IMR-90 (cell line): ENCODE results near the gene POLR2M. TPM values are rescaled to one million over a fixed set of nuclear protein-coding genes. Genes with fewer than 3 reads are reported as not detected.

Source experiments
- ATAC-seq: fragments of 200-7000 bp; cut with Tn5 transposase; 2 replicates; pipeline ENCODE4 v1.9.1; 2020; ENCODE audit warnings: low read depth, mild to moderate bottlenecking, moderate library complexity
- BruUV-seq: library from RNA; stranded (reverse); fragments of 400-500 nt; replicated peaks from 2 replicates; lab custom pipeline; 2021; lab: Mats Ljungman, UMichigan
- CTCF ChIA-PET: fragments of 300-600 bp; formaldehyde crosslinking; extraction: SDS; loops from one replicate; lab custom pipeline; 2021; ENCODE audit warnings: antibody characterized with exemption; lab: Yijun Ruan, JAX
- POLR2A ChIA-PET: fragments of 300-600 bp; sonication (Branson Sonifier 250); formaldehyde crosslinking; loops from one replicate; lab custom pipeline; 2022; ENCODE audit warnings: antibody characterized with exemption; ENCODE audit not compliant: unreplicated experiment; lab: Charles Lee
- DNase-seq: peaks from one replicate; pipeline ENCODE4 v3.0.0; 2013
- H2AFZ ChIP-seq: replicated peaks from 2 replicates; pipeline ENCODE3; 2013; ENCODE audit warnings: low read length, mild to moderate bottlenecking; ENCODE audit not compliant: poor library complexity
- H2AK5ac ChIP-seq: 2 replicates; pipeline ENCODE4 v1.6.1; 2013; ENCODE audit warnings: low read depth, low read length, inconsistent platforms
- H2AK9ac ChIP-seq: replicated peaks from 2 replicates; pipeline ENCODE3; 2013; ENCODE audit warnings: mild to moderate bottlenecking, low read depth, low read length, moderate library complexity; ENCODE audit not compliant: poor library complexity
- H2BK120ac ChIP-seq: 2 replicates; pipeline ENCODE4 v1.6.1; 2013; ENCODE audit warnings: low read depth, low read length, inconsistent platforms
- H2BK15ac ChIP-seq: 3 replicates; pipeline ENCODE4 v1.6.1; 2013; ENCODE audit warnings: low read depth, low read length, inconsistent platforms
- H2BK20ac ChIP-seq: 2 replicates; pipeline ENCODE4 v1.6.1; 2013; ENCODE audit warnings: low read depth, mild to moderate bottlenecking, inconsistent platforms, low read length, moderate library complexity
- H2BK5ac ChIP-seq: 2 replicates; pipeline ENCODE4 v1.6.1; 2013; ENCODE audit warnings: mild to moderate bottlenecking, low read depth, low read length, inconsistent platforms; ENCODE audit not compliant: poor library complexity, severe bottlenecking
- H3K14ac ChIP-seq: replicated peaks from 2 replicates; pipeline ENCODE4 v1.6.1; 2013; ENCODE audit warnings: low read depth, low read length, inconsistent platforms
- H3K18ac ChIP-seq: 2 replicates; pipeline ENCODE4 v1.6.1; 2013; ENCODE audit warnings: low read depth, low read length, control low read depth
- H3K23ac ChIP-seq: 2 replicates; pipeline ENCODE4 v1.6.1; 2013; ENCODE audit warnings: low read depth, low read length, inconsistent platforms
- H3K27ac ChIP-seq: 2 replicates; pipeline ENCODE4 v1.5.1; 2013; ENCODE audit warnings: mild to moderate bottlenecking, control low read depth, low read length; ENCODE audit not compliant: insufficient read depth
- H3K27me3 ChIP-seq: 2 replicates; pipeline ENCODE4 v1.6.1; 2013; ENCODE audit warnings: low read length; ENCODE audit not compliant: control insufficient read depth, insufficient read depth
- H3K36me3 ChIP-seq: 2 replicates; pipeline ENCODE4 v1.6.1; 2013; ENCODE audit warnings: low read length, mixed read lengths; ENCODE audit not compliant: control insufficient read depth, insufficient read depth
- H3K4ac ChIP-seq: 2 replicates; pipeline ENCODE4 v1.6.1; 2013; ENCODE audit warnings: low read depth, low read length, inconsistent platforms
- H3K4me1 ChIP-seq: 2 replicates; pipeline ENCODE4 v1.6.1; 2013; ENCODE audit warnings: low read length, mixed read lengths; ENCODE audit not compliant: control insufficient read depth, insufficient read depth
- H3K4me2 ChIP-seq: 2 replicates; pipeline ENCODE4 v1.6.1; 2013; ENCODE audit warnings: low read depth, mild to moderate bottlenecking, control low read depth, low read length, moderate library complexity
- H3K4me3 ChIP-seq: 2 replicates; pipeline ENCODE4 v1.5.1; 2013; ENCODE audit warnings: low read depth, mild to moderate bottlenecking, control low read depth, low read length, moderate library complexity; ENCODE audit not compliant: insufficient read depth
- H3K56ac ChIP-seq: 2 replicates; pipeline ENCODE4 v1.6.1; 2013; ENCODE audit warnings: low read length, inconsistent platforms; ENCODE audit not compliant: insufficient read depth; ENCODE audit errors: extremely low read depth
- H3K79me1 ChIP-seq, 2 experiments: 2 replicates each; pipeline ENCODE4 v1.6.1; 2013; ENCODE audit warnings: low read length in 2 of 2, inconsistent platforms in 1 of 2, low read depth in 1 of 2
- H3K9ac ChIP-seq: 2 replicates; pipeline ENCODE4 v1.6.1; 2013; ENCODE audit warnings: low read depth, low read length, control low read depth
- H3K9me1 ChIP-seq: 2 replicates; pipeline ENCODE4 v1.6.1; 2013; ENCODE audit warnings: low read length, inconsistent platforms; ENCODE audit not compliant: insufficient read depth
- H3K9me3 ChIP-seq: 2 replicates; pipeline ENCODE4 v1.6.1; 2013; ENCODE audit warnings: low read length; ENCODE audit not compliant: control insufficient read depth, insufficient read depth
- H4K20me1 ChIP-seq: 2 replicates; pipeline ENCODE4 v1.6.1; 2013; ENCODE audit warnings: low read length, inconsistent platforms; ENCODE audit not compliant: insufficient read depth
- H4K5ac ChIP-seq: 2 replicates; pipeline ENCODE4 v1.6.1; 2013; ENCODE audit warnings: mild to moderate bottlenecking, low read depth, low read length, control low read depth
- H4K8ac ChIP-seq, 2 experiments: 2 replicates each; pipeline ENCODE4 v1.6.1; 2013; ENCODE audit warnings: low read depth in 2 of 2, low read length in 2 of 2, control low read depth in 1 of 2, inconsistent platforms in 1 of 2
- H4K91ac ChIP-seq: 2 replicates; pipeline ENCODE4 v1.6.1; 2013; ENCODE audit warnings: low read depth, low read length, inconsistent platforms; ENCODE audit not compliant: insufficient read depth
- BHLHE40 ChIP-seq: fragments of 150-350 bp; IDR thresholded peaks from 2 replicates; pipeline ENCODE4 v1.6.1; 2016; ENCODE audit warnings: mild to moderate bottlenecking, low read depth, low read length
- CEBPB ChIP-seq: IDR thresholded peaks from 2 replicates; pipeline ENCODE4 v1.6.1; 2012; ENCODE audit warnings: low read depth, low read length, improper control_type of control experiment
- CHD1 ChIP-seq: IDR thresholded peaks from 2 replicates; pipeline ENCODE4 v1.6.1; 2012; ENCODE audit warnings: low read depth, low read length, improper control_type of control experiment
- FOS ChIP-seq: fragments of 150-350 bp; IDR thresholded peaks from 2 replicates; pipeline ENCODE4 v1.6.1; 2016; ENCODE audit warnings: low read depth, low read length
- MAFK ChIP-seq: IDR thresholded peaks from 2 replicates; pipeline ENCODE4 v1.6.1; 2012; ENCODE audit warnings: low read depth, low read length, improper control_type of control experiment
- MAZ ChIP-seq: IDR thresholded peaks from 2 replicates; pipeline ENCODE4 v1.6.1; 2012; ENCODE audit warnings: low read depth, mild to moderate bottlenecking, low read length, improper control_type of control experiment, moderate library complexity, borderline replicate concordance
- MXI1 ChIP-seq: IDR thresholded peaks from 2 replicates; pipeline ENCODE4 v1.6.1; 2012; ENCODE audit warnings: low read depth, mild to moderate bottlenecking, low read length, moderate library complexity, borderline replicate concordance
- NFE2L2 ChIP-seq: fragments of 150-350 bp; IDR thresholded peaks from 2 replicates; pipeline ENCODE4 v1.6.1; 2016; ENCODE audit warnings: low read depth, mild to moderate bottlenecking, low read length
- POLR2A ChIP-seq: IDR thresholded peaks from 2 replicates; pipeline ENCODE4 v1.6.1; 2012; ENCODE audit warnings: mild to moderate bottlenecking, low read depth, low read length
- RAD21 ChIP-seq: IDR thresholded peaks from 2 replicates; pipeline ENCODE4 v1.6.1; 2012; ENCODE audit warnings: low read length, improper control_type of control experiment
- RCOR1 ChIP-seq: IDR thresholded peaks from 2 replicates; pipeline ENCODE4 v1.6.1; 2012; ENCODE audit warnings: mild to moderate bottlenecking, low read length, improper control_type of control experiment; ENCODE audit not compliant: insufficient replicate concordance
- RFX5 ChIP-seq: IDR thresholded peaks from 2 replicates; pipeline ENCODE4 v1.8.0; 2012; ENCODE audit warnings: low read depth, mild to moderate bottlenecking, low read length, moderate library complexity
- SMC3 ChIP-seq: fragments of 150-350 bp; IDR thresholded peaks from 2 replicates; pipeline ENCODE4 v1.6.1; 2016; ENCODE audit warnings: low read depth, mild to moderate bottlenecking, antibody characterized with exemption, low read length, moderate library complexity
- USF2 ChIP-seq: fragments of 150-350 bp; IDR thresholded peaks from 2 replicates; pipeline ENCODE4 v1.6.1; 2017; ENCODE audit warnings: mild to moderate bottlenecking, antibody characterized with exemption, low read length, low read depth
- WGBS, 2 experiments: methylation state at CpG; one replicate each; pipeline versions ENCODE4 v1.1.5 to v1.1.7; 2013; ENCODE audit warnings: missing lambda C conversion rate in 2 of 2; ENCODE audit not compliant: insufficient read length in 1 of 2; ENCODE audit errors: extremely low coverage in 2 of 2; 5-methylcytosine and 5-hydroxymethylcytosine counted together
- dilution Hi-C: fragments of 300-500 bp; cut with HindIII; formaldehyde crosslinking; loops from one replicate; pipeline ENCODE4 v1.14.3; 2018; ENCODE audit warnings: low sequenced_read_pairs; ENCODE audit not compliant: unreplicated experiment
- in situ Hi-C: fragments of 300-500 bp; cut with MboI; formaldehyde crosslinking; loops from 3 replicates; pipeline ENCODE4 v1.14.3; 2019; ENCODE audit warnings: low sequenced_read_pairs, inconsistent platforms, mixed read lengths
- intact Hi-C: fragments of 100-400 bp; cut with micrococcal nuclease; formaldehyde crosslinking; loops from 2 replicates; pipeline ENCODE4 v1.10.0; 2022
- polyA plus RNA-seq, 3 experiments: library from polyadenylated mRNA; depleted of rRNA; stranded (reverse); fragments of >200 nt; gene quantifications; 2 replicates each; pipeline ENCODE4 v1.2.3, GENCODE V29; 2012; ENCODE audit warnings: low replicate concordance in 1 of 3
- total RNA-seq: library from RNA; depleted of rRNA; stranded (reverse); fragments of >200 nt; gene quantifications from 2 replicates; pipeline ENCODE4 v1.2.3, GENCODE V29; 2012
- TF ChIP-seq, protein P1 (sequence below): conservative IDR thresholded peaks from 2 replicates; pipeline ENCODE4 v1.5.1; 2012; ENCODE audit warnings: mild to moderate bottlenecking, low read depth, low read length, improper control_type of control experiment
- TF ChIP-seq, protein P2 (sequence below): fragments of 150-350 bp; IDR thresholded peaks from 2 replicates; pipeline ENCODE4 v1.6.1; 2016; ENCODE audit warnings: low read depth, mild to moderate bottlenecking, low read length, moderate library complexity, borderline replicate concordance

Gene POLR2M
- total and polyA plus RNA-seq, 2 of the 4 experiments (the other 2 are of a cell fraction), result 60.8 to 117 TPM

GRCh38 chr15:57677204-57677603 is 29.3 kb upstream of the POLR2M start:
- no peak overlapping the region for H3K27ac ChIP-seq
- no peak overlapping the region for H2AFZ ChIP-seq
- no peaks in the 10 kb centered on the region for H4K20me1 ChIP-seq
- H3K4me2 ChIP-seq, result no peak overlapping the region
- no peak overlapping the region for H4K8ac ChIP-seq
- no peak overlapping the region for H3K56ac ChIP-seq
- no peak overlapping the region for H3K4ac ChIP-seq
- no peak for DNase-seq
- no peaks in the 10 kb centered on the region for H3K4me1 ChIP-seq
- no peak overlapping the region for H2BK5ac ChIP-seq
- intact Hi-C loops (no loop called here), in situ Hi-C loops (no loop called here), dilution Hi-C loops (no loop called here)
- H2BK120ac ChIP-seq, result no peak overlapping the region
- no peak for ATAC-seq
- H3K9ac ChIP-seq, result no peak overlapping the region
- no peak overlapping the region for H4K5ac ChIP-seq
- no peak overlapping the region for H2BK20ac ChIP-seq
- no peak overlapping the region for H3K14ac ChIP-seq
- no peaks in the 10 kb centered on the region for H3K79me1 ChIP-seq
- no peak overlapping the region for H4K91ac ChIP-seq
- H2AK9ac ChIP-seq, result no peak overlapping the region
- no peak overlapping the region for H2BK15ac ChIP-seq
- TF ChIP-seq MAFK (no peak), CEBPB (no peak), MXI1 (no peak), BHLHE40 (no peak), SMC3 (no peak), RFX5 (no peak), MAZ (no peak), POLR2A (no peak), CHD1 (no peak), NFE2L2 (no peak), USF2 (no peak), FOS (no peak), RCOR1 (no peak), RAD21 (no peak)
- TF ChIP-seq, protein P1, sequence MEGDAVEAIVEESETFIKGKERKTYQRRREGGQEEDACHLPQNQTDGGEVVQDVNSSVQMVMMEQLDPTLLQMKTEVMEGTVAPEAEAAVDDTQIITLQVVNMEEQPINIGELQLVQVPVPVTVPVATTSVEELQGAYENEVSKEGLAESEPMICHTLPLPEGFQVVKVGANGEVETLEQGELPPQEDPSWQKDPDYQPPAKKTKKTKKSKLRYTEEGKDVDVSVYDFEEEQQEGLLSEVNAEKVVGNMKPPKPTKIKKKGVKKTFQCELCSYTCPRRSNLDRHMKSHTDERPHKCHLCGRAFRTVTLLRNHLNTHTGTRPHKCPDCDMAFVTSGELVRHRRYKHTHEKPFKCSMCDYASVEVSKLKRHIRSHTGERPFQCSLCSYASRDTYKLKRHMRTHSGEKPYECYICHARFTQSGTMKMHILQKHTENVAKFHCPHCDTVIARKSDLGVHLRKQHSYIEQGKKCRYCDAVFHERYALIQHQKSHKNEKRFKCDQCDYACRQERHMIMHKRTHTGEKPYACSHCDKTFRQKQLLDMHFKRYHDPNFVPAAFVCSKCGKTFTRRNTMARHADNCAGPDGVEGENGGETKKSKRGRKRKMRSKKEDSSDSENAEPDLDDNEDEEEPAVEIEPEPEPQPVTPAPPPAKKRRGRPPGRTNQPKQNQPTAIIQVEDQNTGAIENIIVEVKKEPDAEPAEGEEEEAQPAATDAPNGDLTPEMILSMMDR, result no peak
- TF ChIP-seq, protein P2, sequence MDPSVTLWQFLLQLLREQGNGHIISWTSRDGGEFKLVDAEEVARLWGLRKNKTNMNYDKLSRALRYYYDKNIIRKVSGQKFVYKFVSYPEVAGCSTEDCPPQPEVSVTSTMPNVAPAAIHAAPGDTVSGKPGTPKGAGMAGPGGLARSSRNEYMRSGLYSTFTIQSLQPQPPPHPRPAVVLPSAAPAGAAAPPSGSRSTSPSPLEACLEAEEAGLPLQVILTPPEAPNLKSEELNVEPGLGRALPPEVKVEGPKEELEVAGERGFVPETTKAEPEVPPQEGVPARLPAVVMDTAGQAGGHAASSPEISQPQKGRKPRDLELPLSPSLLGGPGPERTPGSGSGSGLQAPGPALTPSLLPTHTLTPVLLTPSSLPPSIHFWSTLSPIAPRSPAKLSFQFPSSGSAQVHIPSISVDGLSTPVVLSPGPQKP, result no peak
- 100% methylated on average over 1 of the region's 3 CpGs; no CpG with 5 or more reads in 1 of the 2 experiments for WGBS, 2 experiments
- ChIA-PET POLR2A (no interaction called here), CTCF (interaction anchor here (1.2 kb wide), 2 partner anchors 9 to 184 kb away, joined by 3 to 4 read pairs; no protein-coding TSS in a partner anchor)
- H3K23ac ChIP-seq, result no peak overlapping the region
- H3K9me1 ChIP-seq, result no peaks in the 10 kb centered on the region
- no peak overlapping the region for H3K18ac ChIP-seq
- no peaks in the 10 kb centered on the region for H3K9me3 ChIP-seq
- no peak overlapping the region for H2AK5ac ChIP-seq
- no peak overlapping the region for H3K4me3 ChIP-seq
- no TSS peak for BruUV-seq
- H3K36me3 ChIP-seq, result no peaks in the 10 kb centered on the region
- peaks cover 5% of the 10 kb centered on the region for H3K27me3 ChIP-seq
